GM21619 (cell line): ENCODE data around the gene SMARCC2.
A peak's percentile ranks its signal among the peaks of the same experiment; 100 is the strongest.

Experiments used
- ATAC-seq: cut with Tn5 transposase; IDR thresholded peaks from one replicate; pipeline ENCODE4 v1.9.1; 2021; ENCODE audit not compliant: unreplicated experiment

SMARCC2 gene

DNA sequence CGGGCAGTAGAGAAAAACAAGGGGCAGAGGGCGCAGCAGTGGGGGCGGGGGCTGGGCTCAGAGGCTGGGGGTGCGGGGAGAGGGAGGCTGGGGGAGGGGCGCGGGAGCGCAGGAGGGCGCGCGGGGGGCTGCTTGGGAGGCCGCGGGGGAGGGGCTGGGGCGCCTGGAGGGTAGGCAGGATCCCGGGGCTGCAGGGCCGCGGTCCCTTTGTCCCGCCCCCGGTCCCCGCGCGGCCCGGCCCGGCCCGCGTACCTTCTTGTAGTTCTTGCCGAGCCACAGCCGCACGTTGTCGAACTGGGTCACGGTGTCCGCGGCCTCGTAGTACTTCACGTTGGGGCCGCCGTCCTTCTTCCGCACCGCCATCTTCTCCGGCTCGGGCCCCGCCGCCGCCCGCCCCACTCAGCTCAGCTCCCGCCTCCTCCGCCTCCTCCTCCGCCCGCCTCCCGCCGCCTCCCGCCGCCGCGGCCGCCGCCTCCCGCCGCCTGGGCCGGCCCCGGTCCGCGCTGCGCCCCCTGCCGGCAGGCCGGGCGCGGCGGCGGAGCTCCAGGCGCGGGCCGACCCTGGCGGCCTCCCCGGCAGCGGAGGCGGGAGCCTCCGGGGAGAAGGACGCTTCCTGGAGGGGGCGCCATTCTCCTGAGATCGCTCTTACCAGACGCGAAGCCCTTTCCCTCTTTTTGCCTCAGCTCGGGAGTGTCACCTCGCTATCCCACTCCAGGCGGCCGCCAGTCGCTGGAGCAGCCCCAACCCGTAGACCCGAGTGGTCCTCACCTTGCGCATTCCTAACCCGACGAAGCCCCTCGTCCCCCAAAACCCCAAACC lies at the start of gene SMARCC2:
Gene SMARCC2, minus strand, starts transcription at position 385 of the 819 bp plus-strand sequence. Its CDS starts 22 bp downstream, at position 363.
- peak; percentile 66 for ATAC-seq

DNA sequence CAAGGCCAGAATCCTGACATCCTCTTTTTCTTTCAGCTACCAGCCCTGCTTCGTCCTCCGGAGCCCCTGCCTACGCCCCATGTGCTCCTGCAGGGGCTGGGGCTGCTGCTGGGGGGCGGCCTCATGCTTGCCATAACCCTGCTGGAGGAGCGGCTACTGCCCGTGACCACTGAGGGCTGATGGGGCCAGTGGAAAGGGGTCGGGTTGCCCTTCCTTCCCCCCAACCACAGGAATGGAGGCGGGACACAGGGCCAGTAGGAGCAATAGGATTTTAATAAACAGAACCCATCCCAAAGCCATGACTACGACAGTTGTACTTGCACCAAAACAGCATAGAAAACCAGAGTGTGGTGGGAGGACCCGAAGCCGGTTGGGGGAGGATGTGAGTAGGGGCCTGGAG lies 48.3 kb upstream of the SMARCC2 start:
- no peak for ATAC-seq

DNA sequence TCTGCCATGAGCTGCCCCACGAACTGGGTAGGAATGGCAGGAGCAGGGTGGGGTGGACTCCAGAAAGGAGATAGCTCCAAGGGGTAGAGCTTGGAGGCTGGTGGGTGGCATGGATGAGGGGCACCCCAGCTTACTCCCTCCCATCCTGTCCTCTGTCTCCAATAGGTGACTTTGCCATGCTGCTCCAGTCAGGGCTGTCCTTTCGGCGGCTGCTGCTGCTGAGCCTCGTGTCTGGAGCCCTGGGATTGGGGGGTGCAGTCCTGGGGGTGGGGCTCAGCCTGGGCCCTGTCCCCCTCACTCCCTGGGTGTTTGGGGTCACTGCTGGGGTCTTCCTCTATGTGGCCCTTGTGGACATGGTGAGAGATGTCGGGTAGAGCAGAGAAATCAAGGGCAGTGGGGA lies 47.7 kb upstream of the SMARCC2 start:
- ATAC-seq: no peak

- ATAC-seq: no peak
Measured at GRCh38 chr12:56236091-56236490, 46.8 kb upstream of the SMARCC2 start.

- ATAC-seq: no peak
Measured at GRCh38 chr12:56234746-56235436, 45.6 kb upstream of the SMARCC2 start.

GRCh38 chr12:56231184-56231582 lies 41.9 kb upstream of the SMARCC2 start:
- ATAC-seq: no peak

- no peak for ATAC-seq
Measured at GRCh38 chr12:56230432-56231183, 41.3 kb upstream of the SMARCC2 start.

DNA sequence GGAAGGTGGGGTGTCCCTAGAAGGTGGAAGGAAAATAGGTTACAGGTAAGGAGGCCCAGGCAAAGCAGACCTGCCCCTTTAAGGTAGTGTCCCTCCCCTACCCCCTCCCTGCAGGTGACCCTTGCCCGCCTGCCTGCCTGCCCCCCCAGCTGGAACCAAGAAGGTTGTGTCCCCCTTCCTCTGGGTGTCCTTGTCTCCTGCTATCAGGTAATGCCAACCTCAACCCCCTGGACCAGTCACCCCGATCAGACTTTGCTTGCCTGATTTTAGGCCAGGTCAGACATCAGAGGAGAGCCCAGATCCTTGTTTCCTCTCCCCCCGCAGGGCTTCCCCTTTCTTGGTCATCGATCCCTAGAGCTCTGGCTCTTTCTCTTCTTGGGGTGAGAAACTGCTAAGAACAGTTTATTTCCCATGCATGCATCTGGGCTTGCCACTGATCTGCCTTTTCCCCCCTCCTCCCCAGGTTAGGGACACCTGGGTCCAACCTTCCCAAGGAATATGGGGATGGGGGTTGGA lies 40.7 kb upstream of the SMARCC2 start, which contains the start of gene SLC39A5:
Gene SLC39A5, plus strand, starts transcription at position 136 of the 516 bp plus-strand sequence. CDS start 1,224 bp downstream, outside the sequence.
- ATAC-seq: no peak

DNA sequence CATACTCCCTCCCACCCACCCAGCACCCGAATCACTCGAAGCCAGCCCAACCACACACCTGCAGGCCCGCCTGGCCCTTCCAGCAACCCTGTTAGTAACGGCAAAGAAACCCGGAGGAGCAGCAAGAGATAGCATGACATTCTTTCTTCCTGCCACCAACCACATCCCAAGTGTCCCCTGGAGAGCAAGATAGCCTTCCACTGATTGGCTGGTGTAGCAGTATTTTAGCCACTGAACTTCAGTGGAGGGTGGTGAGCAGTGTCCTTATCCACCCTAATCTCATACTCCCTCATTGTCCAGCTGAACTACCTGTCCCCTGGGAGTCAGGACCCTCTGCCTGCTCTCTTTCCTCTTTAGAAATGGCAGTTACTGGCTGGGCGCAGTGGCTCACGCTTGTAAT lies 39.8 kb upstream of the SMARCC2 start:
- no peak for ATAC-seq

DNA sequence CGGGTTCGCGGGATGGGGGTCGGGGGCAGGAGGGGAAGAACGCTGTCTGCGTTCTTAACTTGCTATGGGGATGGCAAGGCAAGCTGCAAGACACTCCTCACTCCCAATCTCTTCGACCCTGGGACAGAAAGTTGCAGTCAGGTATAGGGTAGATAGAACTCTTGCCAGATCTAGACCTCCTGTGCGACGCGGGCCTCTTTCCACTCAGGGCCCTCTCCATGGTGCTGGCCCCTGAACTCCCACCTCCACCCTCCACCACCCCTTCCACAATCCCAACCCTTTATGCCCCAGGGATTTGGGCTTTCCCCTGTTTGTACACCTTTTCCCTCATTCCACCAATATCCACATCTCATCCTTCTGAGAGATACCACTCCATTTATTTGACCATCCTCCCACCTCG lies 35.7 kb upstream of the SMARCC2 start:
- no peak for ATAC-seq

DNA sequence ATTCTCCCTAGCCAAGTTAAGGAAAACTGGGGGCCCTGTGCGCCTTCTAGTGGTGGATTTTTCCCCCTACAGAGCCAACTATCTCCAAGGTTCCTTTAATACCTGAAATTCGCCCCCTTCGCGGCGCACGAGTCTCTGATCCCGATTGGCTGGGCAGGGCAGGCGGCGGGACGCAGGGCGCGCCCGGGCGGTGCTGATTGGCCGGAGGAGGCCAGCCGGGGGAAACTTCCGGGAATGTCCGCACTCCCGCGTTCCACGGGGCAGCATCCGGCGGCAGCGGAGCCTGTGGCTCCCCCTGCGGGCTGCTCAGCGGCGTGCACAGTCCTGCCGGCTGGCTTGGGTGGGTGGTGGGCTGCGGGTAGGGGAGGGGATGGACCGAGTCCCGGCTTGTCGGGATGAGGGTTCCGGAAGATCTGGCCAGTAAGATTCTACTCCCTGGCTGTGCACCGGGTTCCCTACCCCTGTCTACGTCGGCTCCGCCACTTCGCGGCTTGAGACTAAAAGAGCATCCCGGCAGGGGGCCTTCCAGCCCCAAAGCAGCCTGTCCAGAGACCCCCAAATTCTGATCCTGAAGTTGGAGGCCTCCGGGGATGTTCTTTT lies 34.9 kb upstream of the SMARCC2 start, which contains the start of gene NABP2:
Gene NABP2, plus strand, starts transcription at position 241 of the 600 bp plus-strand sequence. CDS start 515 bp downstream, outside the sequence.
- ATAC-seq: peak; percentile 70

DNA sequence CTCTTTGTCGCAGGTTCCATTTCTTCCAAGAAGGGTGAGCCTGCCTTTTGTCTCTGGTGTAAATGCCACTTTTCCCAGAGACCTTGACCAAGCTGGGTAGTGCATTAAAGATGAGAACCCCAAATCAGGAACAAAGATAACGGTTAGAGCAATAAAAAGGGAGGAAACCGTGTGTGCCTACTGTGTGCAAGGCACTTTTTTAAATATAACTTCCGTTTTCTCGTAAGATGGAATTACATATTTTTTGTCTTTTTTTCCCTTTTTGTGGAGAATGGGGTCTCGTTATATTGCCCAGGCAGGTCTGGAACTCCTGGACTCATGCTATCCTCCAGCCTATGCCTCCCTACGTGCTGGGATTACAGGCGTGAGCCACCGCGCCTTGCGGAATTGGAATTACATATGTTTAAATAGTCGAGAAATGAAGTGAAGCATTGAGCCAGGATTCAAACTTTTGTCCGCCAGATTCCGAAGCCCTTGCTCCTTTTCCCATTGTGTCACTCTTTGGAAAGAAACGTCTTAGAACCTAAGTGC lies 34.4 kb upstream of the SMARCC2 start:
- no peak for ATAC-seq

GRCh38 chr12:56222531-56222895 lies 33.2 kb upstream of the SMARCC2 start:
- no peak for ATAC-seq

DNA sequence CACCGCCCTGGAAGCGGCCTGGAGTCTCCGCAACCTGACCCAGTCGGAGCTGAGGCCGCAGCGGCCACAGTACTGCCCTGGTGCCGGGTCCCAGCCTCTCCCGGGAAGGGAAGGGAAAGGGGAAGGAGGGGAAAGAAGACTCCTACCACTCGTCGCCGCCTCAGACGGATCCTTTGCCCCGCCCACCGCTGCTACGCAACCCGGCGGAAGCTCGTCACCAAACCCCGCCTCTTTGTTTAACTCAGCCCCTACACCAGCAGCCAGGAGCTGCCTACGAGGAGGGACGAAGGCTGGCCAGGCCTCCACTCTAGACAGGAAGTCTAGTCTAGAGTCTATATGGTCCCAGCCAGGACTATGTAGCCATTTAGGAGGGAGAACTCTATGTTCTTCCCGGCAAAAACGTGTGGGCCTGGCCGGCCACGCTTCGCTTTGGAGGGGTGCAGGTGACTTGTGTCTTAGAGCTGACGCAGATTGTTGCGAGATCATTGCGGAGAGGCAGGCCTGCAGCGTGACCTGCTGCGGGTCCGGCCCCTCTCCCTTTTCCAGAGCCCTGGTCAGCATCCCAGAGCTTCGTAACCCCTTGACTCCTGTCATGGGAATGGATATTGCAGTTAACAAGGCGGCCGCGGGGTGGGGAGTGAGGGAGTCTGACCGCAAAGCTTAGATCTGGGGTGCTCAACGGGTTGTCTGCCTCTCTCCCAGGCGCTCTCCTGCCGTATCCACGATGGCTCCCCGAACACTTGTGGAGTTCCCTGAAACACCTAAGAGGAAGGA lies 32.7 kb upstream of the SMARCC2 start, which contains the start of gene RNF41:
Gene RNF41, minus strand, starts transcription at position 166 of the 774 bp plus-strand sequence. CDS start 7,875 bp downstream, outside the sequence.
- ATAC-seq: peak; percentile 83

- ATAC-seq: peak; percentile 14
Measured at GRCh38 chr12:56221232-56221756, 32.0 kb upstream of the SMARCC2 start.

DNA sequence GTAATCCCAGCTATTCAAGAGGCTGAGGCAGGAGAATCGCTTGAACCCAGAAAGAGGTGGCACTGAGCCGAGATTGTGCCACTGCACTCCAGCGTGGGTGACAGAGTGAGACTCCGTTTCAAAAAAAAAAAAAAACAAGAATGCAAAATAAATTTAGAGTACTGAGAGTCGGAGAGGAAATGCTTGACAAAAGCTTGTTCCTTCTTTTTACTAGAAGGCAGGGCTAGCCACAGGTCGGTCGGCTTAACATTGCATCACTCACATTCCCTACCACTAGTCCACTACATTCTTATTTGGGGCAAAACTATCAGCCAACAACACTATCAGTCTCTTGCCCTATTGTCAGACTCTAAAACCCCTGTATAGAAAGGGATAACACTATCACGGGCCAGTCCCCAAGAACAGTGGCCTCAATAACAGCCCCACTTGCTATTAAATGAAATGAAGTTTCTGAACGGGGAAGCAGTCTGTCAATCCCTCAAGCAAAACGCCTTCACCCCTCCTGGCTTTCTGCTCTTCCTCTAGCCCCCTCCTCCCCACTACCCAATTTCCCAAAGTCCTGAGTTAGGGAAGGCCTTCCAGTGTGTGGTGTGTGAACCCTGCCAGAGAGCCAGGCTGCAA lies 31.4 kb upstream of the SMARCC2 start:
- ATAC-seq: no peak

DNA sequence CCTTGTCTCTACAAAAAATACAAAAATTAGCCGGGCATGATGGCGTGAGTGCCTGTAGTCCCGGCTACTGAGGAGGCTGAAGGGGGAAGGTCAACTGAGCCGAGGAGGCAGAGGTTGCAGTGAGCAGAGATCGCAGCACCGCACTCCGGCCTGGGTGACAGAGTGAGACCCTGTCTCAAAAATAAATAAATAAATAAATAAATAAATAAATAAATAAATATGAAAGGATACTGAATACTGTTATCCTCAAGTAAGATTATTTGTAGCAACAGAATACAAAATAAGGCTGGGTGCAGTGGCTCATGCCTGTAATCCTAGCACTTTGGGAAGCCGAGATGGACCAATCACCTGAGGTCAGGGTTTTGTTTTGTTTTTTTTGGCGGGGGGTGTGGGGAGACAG lies 30.6 kb upstream of the SMARCC2 start:
- ATAC-seq: no peak

GRCh38 chr12:56216461-56216860 lies 27.2 kb upstream of the SMARCC2 start:
- no peak for ATAC-seq

DNA sequence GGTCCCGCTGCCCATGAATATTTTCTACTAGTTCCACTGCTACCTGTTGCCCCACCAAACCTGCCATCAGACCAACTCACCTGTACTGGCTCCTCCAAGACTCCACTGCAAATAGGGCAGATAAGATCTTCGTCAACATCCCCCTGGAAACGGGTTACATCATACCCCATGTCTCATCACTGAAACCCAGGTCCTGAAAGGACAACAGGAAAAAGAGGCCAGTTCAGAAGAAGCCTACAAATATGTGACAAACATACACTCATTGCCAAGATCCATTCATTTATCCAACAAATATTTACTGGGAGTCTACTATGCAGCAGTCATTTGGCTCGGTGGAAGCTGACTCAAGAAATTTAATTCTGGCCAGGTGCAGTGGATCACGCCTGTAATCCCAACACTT lies 24.6 kb upstream of the SMARCC2 start:
- ATAC-seq: no peak
